Measurements from ENCODE around the gene FBXO42. TPM values are rescaled to one million over a fixed set of nuclear protein-coding genes. Genes with fewer than 3 reads are reported as not detected.

Gene FBXO42
- total and polyA plus RNA-seq, 9 of the 15 experiments (the other 6 are each of a cell fraction or from before 2014, with no cell fraction given), result 7.2 to 24.8 (median 17.4) TPM

GRCh38 chr1:16266411-16267118, 85.7 kb downstream of the FBXO42 start (continued):
- TF ChIP-seq VEZF1 (CRISPR knock-in tag; IDR thresholded peaks at IDR 0.05) (peak; percentile 87), SMARCC2 (IDR thresholded peaks at IDR 0.05; ENCODE audit: low read depth) (peak; percentile 90), CSDE1 (IDR thresholded peaks at IDR 0.05) (peak in 1 of 2 experiments; percentile 29; a peak in 1 of 4 replicates), ZNF740 (CRISPR knock-in tag; IDR thresholded peaks at IDR 0.05) (peak; percentile 80), ZNF740 (tag; IDR thresholded peaks at IDR 0.05) (peak in 1 of 2 experiments; percentile 55; a peak in 1 of 4 replicates), FOXP4 (CRISPR knock-in tag; IDR thresholded peaks at IDR 0.05; ENCODE audit: borderline replicate concordance) (peak; percentile 86), ZNF395 (CRISPR knock-in tag; IDR thresholded peaks at IDR 0.05) (peak; percentile 96), HNRNPLL (IDR thresholded peaks at IDR 0.05; ENCODE audit: low read depth, low read length, poor library complexity, severe bottlenecking) (no peak), TEAD1 (CRISPR knock-in tag; IDR thresholded peaks at IDR 0.05) (peak in 1 of 2 experiments; percentile 87; a peak in 2 of 4 replicates), ZNF224 (CRISPR knock-in tag; IDR thresholded peaks at IDR 0.05) (no peak), ZNF586 (CRISPR knock-in tag; conservative IDR thresholded peaks at IDR 0.05) (no peak), PKNOX1 (IDR thresholded peaks at IDR 0.05) (peak; percentile 71), U2AF1 (optimal IDR thresholded peaks at IDR 0.05; ENCODE audit: low read depth, low read length) (no peak), HNRNPUL1 (IDR thresholded peaks at IDR 0.05; ENCODE audit: low read length) (no peak), KAT2B (IDR thresholded peaks at IDR 0.05; ENCODE audit: low read depth, low read length) (no peak), ZNF143 (CRISPR knock-in tag; IDR thresholded peaks at IDR 0.05) (no peak), ZNF644 (tag; IDR thresholded peaks at IDR 0.05; ENCODE audit: low read depth) (peak; percentile 87), ZNF408 (CRISPR knock-in tag; IDR thresholded peaks at IDR 0.05; ENCODE audit: low read depth) (no peak), ZBTB26 (CRISPR knock-in tag; IDR thresholded peaks at IDR 0.05) (no peak)

Data from K562 (cell line).